HS-27A (cell line): Measurements from ENCODE around the gene RGP1.
A peak's percentile ranks its signal among the peaks of the same experiment; 100 is the strongest.

Experiments
- DNase-seq: peaks from one replicate; pipeline ENCODE4 v3.0.0-alpha.2; 2012; ENCODE audit warnings: low read depth, missing footprints

RGP1 gene

DNA sequence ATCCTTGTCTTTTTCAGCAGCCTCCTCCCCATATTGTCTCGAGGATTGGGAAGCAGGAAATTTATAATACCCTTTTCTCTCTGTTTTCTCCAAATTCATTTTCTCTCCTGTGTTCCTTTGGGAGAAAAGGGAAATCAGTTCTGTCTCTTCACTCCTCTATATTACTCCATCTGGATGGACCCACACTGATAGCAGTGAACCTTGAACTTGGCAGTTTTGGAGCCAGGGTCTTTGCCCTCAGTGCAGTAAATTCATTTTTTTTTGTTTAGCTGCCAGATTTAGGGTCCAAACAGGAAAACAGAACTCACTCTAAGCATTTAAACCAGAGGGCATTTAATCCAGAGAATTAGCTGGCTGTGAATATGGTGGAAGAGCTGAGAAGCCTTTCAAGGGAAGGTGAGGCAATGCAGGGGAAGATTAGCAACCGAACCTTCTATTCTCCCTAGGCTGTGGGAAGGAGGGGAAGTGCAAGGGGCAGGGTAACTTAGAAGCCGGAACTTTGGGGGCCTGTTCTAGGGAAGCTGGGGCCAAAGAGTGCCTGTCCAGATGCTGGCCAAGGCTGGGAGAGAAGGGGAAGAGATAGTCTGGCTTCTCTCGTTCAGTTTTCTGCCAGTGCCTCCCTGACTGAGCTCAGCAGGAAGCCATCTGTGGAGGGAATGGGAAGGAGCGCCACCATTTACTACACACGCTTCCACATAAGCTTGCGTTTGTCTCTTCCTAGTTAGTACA lies 26.0 kb downstream of the RGP1 start:
- DNase-seq: no peak

DNA sequence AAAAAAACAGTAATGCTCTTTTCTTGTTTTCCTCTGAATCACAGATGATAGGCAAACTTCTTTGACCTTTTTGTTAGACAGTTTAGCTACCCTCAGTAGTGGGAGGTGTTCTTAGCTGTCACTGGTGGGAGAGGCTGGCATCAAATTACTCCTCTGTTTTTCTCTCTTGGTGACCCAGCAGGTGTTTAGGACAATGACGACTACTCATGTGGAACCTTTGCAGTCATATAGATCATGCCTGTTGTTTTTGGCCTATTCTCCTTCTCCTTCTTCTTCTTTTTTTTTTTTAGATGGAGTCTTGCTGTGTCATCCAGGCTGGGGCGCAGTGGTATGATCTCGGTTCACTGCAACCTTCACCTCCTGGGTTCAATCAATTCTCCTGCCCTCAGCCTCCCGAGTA lies 26.9 kb downstream of the RGP1 start:
- DNase-seq: no peak

DNA sequence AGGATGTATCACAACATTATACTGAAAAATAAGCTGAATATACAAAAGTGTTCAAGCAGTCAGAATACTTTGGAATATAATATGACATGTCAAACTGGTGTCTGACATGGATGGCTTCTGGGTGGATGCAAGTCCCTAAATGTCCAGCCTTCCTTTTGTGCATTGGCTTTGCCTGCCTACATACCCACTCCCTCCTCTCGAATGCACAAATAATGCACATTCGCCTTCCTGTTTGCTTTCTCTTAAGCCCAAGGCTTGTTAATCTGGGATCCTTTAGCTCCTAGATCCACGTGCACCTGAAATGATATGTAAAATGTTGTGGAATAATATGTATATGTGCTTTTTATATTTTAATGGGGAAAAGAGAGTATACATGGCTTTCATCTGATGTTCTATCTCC lies 29.4 kb downstream of the RGP1 start:
- DNase-seq: no peak

DNA sequence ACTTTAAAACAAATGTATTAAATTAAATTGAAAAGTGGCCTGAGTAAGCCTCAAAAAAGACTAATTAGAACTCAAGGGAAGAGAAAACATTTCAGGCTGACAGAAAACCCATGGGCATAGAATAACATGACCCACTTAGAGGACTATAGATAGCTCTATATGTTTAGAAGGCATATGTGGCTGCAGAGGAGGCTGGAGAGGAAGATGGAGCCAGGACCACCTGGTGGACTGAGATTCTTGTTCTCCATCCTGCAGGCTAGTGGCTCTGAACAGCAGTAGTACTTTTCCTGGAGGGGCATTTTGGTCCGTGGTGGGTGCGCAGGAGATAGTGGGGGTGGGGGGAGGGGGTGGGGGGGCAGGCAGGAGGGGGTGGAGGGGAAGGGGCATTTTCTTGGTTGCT lies 32.0 kb downstream of the RGP1 start:
- DNase-seq: no peak

DNA sequence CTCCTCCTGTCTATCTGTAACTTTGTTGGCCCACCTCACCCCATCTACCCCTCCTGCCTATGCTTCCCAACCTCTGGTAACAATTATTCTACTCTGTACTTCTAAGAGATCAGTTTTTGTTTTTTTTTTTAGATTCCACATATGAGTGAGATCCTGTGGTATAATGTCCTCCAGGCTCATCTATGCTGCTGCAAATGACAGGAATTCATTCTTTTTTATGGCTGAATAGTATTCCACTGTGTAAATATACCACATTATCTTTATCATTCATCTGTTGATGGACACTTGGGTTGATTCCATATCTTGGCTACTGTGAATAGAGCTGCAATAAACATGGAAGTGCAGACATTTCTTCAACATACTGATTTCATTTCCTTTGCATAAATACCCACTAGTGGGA lies 34.3 kb downstream of the RGP1 start:
- no peak for DNase-seq

DNA sequence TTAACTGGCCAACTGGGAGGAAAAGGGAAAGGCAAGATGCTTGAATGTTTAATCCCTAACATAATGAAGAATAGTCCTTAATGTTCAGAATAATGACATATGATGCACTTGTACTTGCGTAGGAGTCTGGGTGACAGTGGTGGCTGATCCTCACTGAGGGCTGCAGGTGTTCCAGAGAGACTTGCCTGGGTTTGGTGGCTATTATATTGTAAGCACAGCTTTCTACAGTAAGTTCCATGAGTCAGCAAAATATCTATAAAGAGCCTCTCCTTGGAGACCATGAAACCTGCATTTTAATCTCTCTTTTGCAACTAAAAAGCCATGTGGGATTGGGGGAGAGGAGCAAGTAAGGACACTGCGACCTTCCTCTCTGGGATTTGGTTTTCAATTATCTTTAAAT lies 40.5 kb downstream of the RGP1 start:
- DNase-seq: no peak

DNA sequence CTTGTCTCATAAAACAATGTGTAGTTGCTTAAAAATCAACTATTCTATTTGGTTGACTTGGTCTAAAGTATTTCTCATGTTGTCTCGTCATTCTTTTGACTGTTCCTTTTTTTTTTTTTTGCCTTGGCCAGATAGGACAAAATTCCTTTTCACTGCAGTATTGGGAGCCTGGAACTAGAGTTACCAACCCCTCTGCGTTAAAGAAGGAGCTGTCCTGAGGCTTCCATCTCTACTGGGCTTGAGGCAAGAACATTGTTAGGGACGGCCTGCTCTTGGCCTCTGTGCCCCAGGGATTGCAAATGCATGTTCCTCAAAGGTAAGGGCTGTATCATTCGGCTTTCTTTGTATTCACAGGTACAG lies 40.9 kb downstream of the RGP1 start:
- no peak for DNase-seq

DNA sequence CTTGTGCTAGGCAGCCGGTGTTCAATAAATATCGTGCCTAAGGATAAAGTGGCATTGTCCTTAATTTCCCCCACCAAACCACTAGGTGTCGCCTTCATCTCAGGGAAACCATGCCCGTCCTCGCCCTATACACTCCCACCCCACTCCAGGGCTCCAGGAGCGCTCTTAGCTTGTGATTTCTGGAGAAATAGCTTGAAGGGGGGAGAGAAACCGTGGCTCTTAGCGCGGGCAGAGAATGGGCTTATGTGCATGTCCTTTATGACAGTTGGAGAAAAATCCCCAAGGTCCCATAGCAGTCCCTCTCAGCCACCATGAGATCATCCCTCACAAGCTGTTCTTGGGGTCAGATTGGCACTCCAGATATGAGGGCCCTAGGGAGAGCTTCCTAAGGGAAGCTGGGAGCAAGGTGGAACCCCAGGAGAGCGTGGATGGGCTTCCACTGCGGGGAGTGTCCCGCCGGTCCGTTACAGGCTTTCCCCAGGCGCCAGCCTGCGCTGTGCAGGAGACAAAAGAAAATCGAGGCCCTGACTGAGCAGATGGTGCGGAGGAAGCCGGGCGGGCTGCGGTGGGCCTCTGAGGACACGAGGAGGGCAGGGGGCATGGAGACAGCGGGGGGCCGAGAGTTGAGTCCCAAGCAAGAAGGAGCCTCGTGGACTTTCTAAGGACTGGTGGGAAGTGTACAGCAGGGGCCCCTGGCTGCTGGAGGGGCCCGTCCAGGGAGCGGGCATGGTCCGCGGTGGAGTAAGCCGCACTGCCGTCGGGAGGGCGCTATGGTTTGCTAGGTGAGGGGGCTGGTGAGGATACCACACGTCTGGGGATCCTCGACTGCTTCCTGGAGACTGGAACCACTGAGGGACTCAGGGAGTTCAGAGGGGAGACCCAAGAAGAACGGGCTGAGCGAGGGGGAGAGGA lies 41.6 kb downstream of the RGP1 start:
- DNase-seq: peak; percentile 57

DNA sequence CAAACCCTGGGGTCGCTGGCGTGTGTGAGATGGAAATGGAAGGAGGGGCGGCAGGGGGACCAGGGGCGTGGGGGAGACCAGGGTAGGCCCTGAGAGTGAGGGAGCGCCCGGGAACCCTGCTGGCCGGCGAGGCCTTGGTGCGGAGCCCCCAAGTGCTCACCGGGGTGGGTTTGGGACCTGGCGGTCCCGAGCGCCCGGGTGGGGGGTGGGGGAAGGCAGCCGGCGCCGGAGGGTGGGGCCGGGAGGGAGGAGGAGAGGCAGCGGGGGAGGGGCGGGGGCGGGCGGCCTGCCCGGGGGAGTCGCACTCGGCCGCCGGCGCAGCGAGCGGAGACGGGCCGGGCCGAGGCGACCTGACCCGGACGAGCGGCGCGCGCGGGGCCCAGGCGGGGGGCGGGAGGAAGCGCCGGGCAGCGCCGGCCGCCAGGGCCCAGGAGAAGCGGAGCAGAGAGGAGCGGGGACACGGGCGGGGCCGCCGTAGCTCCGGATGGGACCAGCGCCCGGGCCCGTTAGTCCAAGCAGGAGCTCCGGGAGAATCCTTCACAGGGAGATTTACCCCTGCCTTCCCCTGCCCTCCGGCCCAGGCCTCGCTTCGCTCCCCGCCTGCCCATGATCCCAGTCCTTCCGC lies 42.3 kb downstream of the RGP1 start, which contains the start of gene NPR2:
NPR2 (plus strand) TSS at position 295 of the 625 bp plus-strand sequence. CDS start 818 bp downstream, outside the sequence.
- no peak for DNase-seq

DNA sequence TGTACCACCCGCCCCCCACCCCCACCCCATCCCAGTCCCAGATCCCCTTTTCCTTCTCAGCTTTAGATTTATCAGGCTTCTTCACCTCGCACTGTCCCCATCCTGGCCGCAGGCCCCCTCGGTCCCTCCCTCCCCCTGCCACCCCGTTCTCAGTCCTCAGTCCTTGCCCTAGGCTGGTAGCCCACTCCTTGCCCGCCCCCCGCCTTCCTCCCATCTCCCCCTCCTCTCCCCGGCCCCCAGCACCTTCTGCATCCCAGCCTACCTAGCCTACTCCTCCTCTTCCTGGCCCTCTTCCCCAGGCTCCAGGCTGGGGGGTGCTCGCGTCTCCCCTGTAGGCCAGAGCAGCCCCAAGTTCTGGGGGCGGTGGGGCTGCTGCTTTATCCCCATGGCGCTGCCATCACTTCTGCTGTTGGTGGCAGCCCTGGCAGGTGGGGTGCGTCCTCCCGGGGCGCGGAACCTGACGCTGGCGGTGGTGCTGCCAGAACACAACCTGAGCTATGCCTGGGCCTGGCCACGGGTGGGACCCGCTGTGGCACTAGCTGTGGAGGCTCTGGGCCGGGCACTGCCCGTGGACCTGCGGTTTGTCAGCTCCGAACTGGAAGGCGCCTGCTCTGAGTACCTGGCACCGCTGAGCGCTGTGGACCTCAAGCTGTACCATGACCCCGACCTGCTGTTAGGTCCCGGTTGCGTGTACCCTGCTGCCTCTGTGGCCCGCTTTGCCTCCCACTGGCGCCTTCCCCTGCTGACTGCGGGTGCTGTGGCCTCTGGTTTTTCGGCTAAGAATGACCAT lies 43.1 kb downstream of the RGP1 start:
- DNase-seq: no peak

DNA sequence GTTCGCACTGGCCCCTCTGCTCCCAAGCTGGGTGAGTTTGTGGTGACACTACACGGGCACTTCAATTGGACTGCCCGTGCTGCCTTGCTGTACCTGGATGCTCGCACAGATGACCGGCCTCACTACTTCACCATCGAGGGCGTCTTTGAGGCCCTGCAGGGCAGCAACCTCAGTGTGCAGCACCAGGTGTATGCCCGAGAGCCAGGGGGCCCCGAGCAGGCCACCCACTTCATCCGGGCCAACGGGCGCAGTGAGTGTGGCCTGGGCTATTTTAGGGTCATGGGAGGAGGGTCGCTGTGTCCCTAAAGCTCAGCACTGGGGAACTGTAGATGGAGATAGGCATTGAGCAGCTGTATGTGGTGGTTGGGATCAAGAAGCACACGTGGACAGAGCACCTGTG lies 43.7 kb downstream of the RGP1 start:
- no peak for DNase-seq

DNA sequence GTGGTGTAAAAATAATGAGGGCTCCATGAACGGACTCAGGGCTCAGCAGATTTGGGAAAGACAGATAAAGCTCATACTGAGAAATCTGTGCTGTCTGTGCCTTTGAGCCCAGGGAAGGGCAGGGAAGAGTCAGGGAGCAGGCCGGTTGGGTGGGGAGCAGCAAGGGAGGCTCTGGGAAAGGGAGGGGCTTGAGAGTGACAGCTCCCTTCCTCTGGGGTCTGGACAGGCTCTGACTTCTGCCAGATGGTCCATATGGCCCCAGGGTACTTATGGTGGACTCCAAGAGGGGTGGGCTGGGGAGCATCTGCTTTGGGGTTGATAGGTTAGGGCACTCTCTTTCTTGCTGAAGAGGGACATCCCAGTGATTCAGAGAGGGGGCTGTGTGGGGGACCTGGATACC lies 44.4 kb downstream of the RGP1 start:
- DNase-seq: no peak

DNA sequence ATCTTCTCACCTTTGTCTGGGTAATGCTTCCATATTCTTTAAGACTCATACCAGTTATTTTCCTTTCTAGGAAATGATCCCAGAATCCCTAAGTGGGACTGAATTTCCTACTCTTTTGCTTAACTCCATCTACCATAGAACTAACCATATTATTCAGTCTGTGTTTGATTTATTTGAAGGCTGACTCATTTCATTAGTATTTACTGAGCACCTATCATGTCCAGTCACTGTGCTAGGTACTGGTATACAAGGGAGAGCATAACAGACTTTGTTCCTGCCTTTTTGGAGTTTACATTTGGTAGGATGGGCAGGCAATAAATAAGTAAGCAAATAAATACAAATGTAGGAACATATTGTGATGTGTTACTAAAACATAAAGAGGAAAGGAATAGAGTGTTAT lies 46.6 kb downstream of the RGP1 start:
- DNase-seq: no peak

DNA sequence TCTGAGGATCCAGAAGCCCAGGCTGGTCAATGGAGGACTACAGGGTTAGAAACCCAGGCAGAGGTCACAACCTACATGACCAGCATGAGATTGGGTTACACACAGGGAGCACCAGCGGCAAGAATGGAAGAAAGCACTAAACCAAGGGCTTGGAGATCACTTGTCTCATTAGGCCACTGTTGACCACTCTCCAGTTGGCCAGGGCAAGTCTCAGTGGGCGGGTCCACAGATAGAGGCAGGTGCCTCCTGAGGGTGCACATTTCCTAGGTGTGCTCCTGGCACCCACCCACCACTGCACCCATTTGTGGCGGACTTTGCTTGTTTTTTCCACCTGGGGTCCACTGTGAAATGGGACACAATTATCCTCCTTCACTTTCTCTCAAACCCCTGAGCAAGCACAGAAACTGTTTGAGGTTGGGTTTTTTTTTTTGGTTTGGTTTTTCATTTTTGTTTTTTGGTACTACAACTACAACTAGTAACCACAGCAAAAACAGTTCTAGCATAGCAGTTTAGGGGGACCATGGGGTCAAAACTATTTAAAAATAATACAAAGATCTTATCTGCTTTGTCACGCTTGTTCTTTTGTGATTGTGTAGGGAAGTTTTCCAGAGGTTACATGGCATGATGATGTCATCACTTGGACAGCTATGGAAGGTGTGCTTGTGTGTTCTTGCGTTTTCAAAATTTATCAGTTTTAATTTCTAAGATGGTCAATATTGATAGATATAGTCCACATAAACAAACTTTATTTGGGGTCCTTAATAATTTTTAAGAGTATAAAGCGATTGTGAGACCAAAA lies 48.4 kb downstream of the RGP1 start:
- no peak for DNase-seq

DNA sequence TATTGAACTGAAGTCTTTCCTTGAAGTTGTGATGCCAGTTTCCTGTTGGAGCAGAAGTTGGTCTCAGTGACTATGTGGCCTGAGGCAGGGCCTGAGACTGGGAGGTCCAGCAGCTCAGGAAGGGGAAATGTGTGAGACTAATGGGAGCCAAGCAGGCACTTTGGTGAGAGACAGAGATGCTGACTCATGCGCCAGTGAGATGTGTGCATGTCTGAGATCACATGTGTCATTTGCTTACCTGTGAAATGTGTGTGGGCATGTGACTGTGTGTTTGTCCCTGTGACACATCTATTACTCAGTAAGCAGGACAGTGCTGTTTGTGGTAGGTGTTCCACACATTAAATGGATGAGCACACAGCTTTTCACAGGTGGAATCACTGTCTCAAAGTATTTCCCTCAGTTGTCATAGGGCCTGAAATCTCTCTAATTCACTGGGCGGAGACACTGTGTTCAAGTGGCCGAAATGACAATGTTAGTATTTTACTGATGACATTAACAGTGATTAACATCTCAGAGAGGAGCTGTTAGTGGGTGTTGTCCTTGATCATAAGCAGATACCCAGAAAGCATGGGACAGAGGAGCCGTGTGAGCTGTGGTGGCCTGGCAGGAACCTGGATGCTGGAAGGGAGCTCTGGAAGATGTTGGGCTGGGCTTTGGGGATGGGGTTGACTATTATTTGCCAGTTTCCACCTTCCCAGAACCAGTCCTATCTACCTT lies 49.7 kb downstream of the RGP1 start:
- no peak for DNase-seq

DNA sequence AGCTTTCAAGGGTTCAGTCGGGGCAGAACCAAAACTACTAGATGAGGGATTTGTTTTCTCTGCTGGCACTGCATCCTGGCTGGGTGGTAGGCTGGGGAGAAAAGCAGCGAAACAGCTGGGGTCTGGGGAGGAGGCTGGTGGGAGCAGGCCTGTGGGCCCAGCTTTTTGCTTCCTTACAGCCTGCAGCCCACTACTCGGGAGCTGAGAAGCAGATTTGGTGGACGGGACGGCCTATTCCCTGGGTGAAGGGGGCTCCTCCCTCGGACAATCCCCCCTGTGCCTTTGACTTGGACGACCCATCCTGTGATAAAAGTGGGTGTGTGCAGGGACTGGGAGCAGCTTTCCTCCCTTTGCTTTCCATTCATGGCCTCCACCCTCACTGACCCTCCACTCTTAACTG lies 51.4 kb downstream of the RGP1 start:
- DNase-seq: no peak

DNA sequence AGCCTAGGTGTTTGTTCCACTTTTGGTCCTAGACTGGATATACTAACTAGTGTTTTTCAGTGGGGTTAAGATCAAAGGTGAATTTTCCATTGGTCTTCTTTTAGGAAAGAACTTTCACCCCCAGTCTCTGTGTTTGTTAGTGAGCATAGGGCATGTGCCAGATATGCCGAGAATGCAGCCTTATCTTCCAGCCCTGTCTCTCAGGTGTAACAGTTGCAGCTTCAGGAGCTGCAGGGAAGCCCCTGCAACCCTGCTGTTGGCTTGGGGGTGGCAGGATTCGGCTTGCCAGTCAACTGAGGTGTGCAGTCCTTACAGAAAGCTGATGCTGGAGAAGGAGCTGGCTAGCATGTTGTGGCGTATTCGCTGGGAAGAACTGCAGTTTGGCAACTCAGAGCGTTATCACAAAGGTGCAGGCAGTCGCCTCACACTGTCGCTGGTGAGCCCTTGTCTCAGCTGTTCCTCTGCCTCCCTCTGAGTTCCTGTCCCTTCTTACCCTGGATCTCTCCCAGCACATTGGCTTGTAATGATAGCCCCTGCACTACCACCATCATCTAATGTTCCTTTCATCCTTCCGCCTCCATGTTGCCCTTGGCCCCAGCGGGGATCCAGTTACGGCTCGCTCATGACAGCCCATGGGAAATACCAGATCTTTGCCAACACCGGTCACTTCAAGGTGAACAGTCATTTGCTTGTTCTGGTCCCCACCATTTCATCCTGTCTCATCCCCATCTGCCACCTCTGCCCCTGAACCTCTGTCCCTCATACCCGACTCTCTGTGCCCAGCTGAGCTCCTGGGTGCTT lies 52.4 kb downstream of the RGP1 start:
- no peak for DNase-seq

DNA sequence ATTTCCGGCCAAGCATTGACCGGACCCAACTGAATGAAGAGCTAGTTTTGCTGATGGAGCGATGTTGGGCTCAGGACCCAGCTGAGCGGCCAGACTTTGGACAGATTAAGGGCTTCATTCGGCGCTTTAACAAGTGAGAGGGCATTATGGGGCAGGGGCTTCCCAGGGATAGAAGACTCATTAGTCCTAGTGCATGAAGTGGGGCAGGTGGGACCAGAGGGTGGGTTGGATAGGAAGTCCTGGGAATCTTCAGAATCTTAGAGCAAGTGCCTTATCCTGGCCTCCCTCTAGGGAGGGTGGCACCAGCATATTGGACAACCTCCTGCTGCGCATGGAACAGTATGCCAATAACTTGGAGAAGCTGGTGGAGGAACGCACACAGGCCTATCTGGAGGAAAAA lies 57.0 kb downstream of the RGP1 start:
- DNase-seq: no peak
